Measurements from ENCODE around the gene TMEM30B. TPM values are rescaled to one million over a fixed set of nuclear protein-coding genes. Genes with fewer than 3 reads are reported as not detected.

The TMEM30B gene
- total RNA-seq, 4 donors from 2014 or later, result 0.83 to 4.4 (median 3.0) TPM

DNA sequence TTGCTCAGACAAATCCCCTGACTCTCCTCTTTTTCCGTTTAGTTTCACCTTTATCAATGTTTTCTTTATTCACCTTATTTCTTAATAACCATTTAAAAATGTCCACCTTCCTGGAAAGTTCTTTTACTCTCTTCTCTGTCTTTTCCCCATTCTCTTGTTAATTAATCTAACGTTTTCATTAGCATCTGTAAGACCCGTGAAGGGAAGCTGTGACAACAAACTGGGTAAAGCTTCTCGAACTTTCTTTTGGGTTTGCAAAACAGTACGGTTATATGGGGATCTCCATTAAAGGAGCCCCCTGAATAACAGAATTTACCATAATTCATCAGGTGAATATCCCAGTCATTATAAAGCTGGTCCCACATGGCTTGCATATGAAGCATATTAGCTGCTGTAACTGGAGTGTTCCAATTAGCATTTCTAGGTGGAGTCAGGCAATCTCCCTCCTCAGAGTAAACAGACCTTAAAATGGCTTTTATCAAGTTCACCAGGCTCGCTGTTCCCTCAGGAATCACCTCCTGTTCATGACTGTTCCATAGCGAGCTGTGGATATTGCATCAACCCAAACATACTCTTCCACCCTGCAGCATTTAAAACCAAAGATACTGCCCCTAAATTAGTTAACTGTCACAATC, 42.4 kb downstream of the TMEM30B start:
- intact Hi-C loops (cut with DNase I), result no loop called here
- 78% methylated on average over 7 of the region's 7 CpGs for WGBS
- H3K27me3 ChIP-seq, result no peaks in the 10 kb centered on the region
- peaks cover 0 to 14% (median 7%) of the 10 kb centered on the region in 4 donors for H3K9me3 ChIP-seq
- TF ChIP-seq POLR2A (IDR thresholded peaks at IDR 0.05; ENCODE audit: low read depth) (no peak), EP300 (IDR thresholded peaks at IDR 0.05) (no peak), POLR2AphosphoS5 (IDR thresholded peaks at IDR 0.05) (no peak), CTCF (IDR thresholded peaks at IDR 0.05) (no peak)
- no peak overlapping the region for H3K27ac ChIP-seq (replicated peaks in 1 of 4)
- H3K4me3 ChIP-seq, result no peak overlapping the region
- H3K36me3 ChIP-seq, result no peaks in the 10 kb centered on the region
- H3K4me1 ChIP-seq, result no peaks in the 10 kb centered on the region
- no peak for DNase-seq (ENCODE audit: extremely low spot score)

DNA sequence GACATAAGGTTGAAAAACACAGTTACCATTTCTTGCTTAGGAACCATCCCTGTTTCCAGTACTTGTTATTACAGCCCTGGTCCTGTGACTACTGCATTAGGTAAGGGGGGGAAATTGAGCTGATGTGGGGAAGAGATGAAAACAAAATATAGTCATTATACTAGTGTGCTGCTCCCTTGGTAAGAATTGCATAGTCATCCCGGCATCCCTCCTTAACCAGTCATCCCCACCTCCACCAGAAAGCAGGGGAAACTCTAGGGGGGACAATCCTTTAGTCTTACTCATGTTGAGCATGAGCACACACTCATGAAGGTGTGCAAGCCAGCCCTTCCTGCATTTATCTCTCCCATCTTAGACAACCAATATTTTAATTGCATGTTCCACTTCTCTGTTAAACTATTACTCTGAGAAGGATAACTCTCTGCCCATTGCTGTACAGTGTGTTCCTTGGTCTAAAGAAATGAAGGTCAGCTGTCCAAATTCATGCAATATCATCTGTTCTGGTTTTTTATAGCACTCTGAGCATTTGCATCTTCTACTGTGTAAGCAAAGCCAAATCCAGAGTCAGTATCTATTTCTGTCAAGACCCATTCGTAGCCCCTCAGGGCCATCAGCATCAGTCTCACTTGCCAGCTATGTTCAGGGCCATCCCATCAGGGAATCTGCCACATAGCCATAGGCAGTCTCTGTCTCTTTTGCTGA, 46.8 kb downstream of the TMEM30B start:
- Histone ChIP-seq H3K9me3 (no peaks in the 10 kb centered on the region), H3K27me3 (no peaks in the 10 kb centered on the region), H3K4me1 (peaks cover 0 to 3% (median under 1%) of the 10 kb centered on the region in 4 donors), H3K4me3 (no peak overlapping the region), H3K27ac (replicated peaks in 1 of 4) (no peak overlapping the region), H3K36me3 (no peaks in the 10 kb centered on the region)
- intact Hi-C loops (cut with DNase I), result no loop called here
- WGBS, result 91% methylated on average over 2 of the region's 2 CpGs
- DNase-seq (ENCODE audit: extremely low spot score), result no peak
- TF ChIP-seq POLR2AphosphoS5 (IDR thresholded peaks at IDR 0.05) (no peak), EP300 (IDR thresholded peaks at IDR 0.05) (no peak), POLR2A (IDR thresholded peaks at IDR 0.05; ENCODE audit: low read depth) (no peak), CTCF (IDR thresholded peaks at IDR 0.05) (no peak)

DNA sequence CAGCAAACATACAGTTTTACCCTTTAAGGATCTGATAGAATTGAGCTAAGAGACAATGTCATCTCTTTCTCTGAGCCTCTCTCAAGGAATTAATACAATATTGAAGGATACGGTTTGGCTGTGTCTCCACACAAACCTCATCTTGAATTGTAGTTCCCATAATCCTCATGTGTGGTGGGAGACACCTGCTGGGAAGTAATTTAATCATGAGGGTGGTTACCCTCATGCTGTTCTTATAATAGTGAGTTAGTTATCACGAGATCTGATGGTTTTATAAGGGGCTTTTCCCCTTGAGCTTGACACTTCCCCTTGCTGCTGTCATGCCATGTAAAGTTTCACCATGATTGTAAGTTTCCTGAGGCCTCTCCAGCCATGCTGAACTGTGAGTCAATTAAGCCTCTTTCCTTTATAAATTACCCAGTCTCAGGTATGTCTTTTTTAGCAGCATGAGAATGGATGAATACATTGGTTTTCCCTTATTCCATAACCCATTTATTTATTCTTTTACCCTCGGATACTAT, 47.6 kb downstream of the TMEM30B start:
- Histone ChIP-seq H3K9me3 (no peaks in the 10 kb centered on the region), H3K4me1 (peaks cover 0 to 8% (median 3%) of the 10 kb centered on the region in 4 donors), H3K36me3 (no peaks in the 10 kb centered on the region), H3K4me3 (no peak overlapping the region), H3K27me3 (no peaks in the 10 kb centered on the region), H3K27ac (replicated peaks in 1 of 4) (no peak overlapping the region)
- 80% methylated on average over 3 of the region's 3 CpGs for WGBS
- DNase-seq (ENCODE audit: extremely low spot score), result no peak
- no peak for TF ChIP-seq EP300 (IDR thresholded peaks at IDR 0.05)
- TF ChIP-seq POLR2A (IDR thresholded peaks at IDR 0.05; ENCODE audit: low read depth), result no peak
- TF ChIP-seq POLR2AphosphoS5 (IDR thresholded peaks at IDR 0.05), result no peak
- no peak for TF ChIP-seq CTCF (IDR thresholded peaks at IDR 0.05)
- intact Hi-C loops (cut with DNase I), result no loop called here

GRCh38 chr14:61231810-61232209, 49.3 kb downstream of the TMEM30B start:
- 88% methylated on average over 4 of the region's 4 CpGs for WGBS
- DNase-seq (ENCODE audit: extremely low spot score), result no peak
- no peak overlapping the region for H3K4me3 ChIP-seq
- H3K36me3 ChIP-seq, result no peaks in the 10 kb centered on the region
- no peaks in the 10 kb centered on the region for H3K9me3 ChIP-seq
- H3K27ac ChIP-seq (replicated peaks in 1 of 4), result no peak overlapping the region
- intact Hi-C loops (cut with DNase I), result no loop called here
- peaks cover 0 to 8% (median 3%) of the 10 kb centered on the region in 4 donors for H3K4me1 ChIP-seq
- TF ChIP-seq EP300 (IDR thresholded peaks at IDR 0.05), result no peak
- TF ChIP-seq POLR2A (IDR thresholded peaks at IDR 0.05; ENCODE audit: low read depth), result no peak
- no peak for TF ChIP-seq POLR2AphosphoS5 (IDR thresholded peaks at IDR 0.05)
- TF ChIP-seq CTCF (IDR thresholded peaks at IDR 0.05), result no peak
- H3K27me3 ChIP-seq, result no peaks in the 10 kb centered on the region
